ENCODE measurements around the gene OCRL.

OCRL gene

DNA sequence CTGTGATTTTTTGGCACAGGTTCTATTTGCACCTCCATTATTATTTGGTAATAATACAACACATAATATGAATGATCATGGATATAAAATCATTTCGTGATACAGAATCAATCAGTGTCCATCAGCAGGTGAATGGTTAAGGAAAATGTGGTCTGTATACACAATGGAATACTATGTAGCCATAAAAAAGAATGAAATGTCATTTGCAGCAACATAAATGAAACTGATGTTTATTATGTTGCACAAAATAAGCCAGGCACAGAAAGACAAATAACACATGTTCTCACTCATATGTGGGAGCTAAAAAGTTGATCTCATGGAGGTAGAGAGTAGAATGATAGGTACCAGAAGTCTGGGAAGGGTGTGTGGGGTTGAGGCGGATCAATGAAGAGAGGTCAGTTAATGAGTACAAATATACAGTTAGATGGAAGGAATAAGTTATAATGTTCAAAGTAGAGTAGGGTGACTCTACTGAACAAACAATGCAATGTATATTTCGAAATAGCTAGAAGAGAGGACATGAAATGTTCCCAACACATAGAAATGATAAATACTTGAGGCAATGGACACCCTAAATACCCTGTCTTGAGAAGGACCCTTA lies 15.7 kb upstream of the OCRL start:
- Histone ChIP-seq H3K9me2 (replicated peaks; ENCODE audit: control insufficient read depth, low read length) (no peaks in the 10 kb centered on the region), H3K36me3 (ENCODE audit: control insufficient read depth, low read length) (no peaks in the 10 kb centered on the region), H3K27me3 (ENCODE audit: control insufficient read depth, low read length) (no peaks in the 10 kb centered on the region), H3F3A (ENCODE audit: control insufficient read depth, insufficient read depth) (no peaks in the 10 kb centered on the region), H3K4me2 (ENCODE audit: low read length) (no peak overlapping the region), H3K4me1 (ENCODE audit: control insufficient read depth, low read length) (no peaks in the 10 kb centered on the region), H3K4me3 (ENCODE audit: low read length) (no peak overlapping the region), H3K27ac (ENCODE audit: low read depth, low read length) (no peak overlapping the region), H4K20me1 (ENCODE audit: control insufficient read depth, insufficient read depth, low read depth, low read length) (no peaks in the 10 kb centered on the region), H3K9me3 (ENCODE audit: control insufficient read depth, insufficient read depth, low read length) (no peaks in the 10 kb centered on the region), H3K79me2 (ENCODE audit: control insufficient read depth, low read length) (no peaks in the 10 kb centered on the region)
- TF ChIP-seq, protein P1, sequence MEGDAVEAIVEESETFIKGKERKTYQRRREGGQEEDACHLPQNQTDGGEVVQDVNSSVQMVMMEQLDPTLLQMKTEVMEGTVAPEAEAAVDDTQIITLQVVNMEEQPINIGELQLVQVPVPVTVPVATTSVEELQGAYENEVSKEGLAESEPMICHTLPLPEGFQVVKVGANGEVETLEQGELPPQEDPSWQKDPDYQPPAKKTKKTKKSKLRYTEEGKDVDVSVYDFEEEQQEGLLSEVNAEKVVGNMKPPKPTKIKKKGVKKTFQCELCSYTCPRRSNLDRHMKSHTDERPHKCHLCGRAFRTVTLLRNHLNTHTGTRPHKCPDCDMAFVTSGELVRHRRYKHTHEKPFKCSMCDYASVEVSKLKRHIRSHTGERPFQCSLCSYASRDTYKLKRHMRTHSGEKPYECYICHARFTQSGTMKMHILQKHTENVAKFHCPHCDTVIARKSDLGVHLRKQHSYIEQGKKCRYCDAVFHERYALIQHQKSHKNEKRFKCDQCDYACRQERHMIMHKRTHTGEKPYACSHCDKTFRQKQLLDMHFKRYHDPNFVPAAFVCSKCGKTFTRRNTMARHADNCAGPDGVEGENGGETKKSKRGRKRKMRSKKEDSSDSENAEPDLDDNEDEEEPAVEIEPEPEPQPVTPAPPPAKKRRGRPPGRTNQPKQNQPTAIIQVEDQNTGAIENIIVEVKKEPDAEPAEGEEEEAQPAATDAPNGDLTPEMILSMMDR (IDR thresholded peaks at IDR 0.05; ENCODE audit: low read depth, low read length, poor library complexity, severe bottlenecking), result no peak
- no peak for TF ChIP-seq EZH2phosphoT487 (IDR thresholded peaks at IDR 0.05; ENCODE audit: borderline replicate concordance, low read length)

DNA sequence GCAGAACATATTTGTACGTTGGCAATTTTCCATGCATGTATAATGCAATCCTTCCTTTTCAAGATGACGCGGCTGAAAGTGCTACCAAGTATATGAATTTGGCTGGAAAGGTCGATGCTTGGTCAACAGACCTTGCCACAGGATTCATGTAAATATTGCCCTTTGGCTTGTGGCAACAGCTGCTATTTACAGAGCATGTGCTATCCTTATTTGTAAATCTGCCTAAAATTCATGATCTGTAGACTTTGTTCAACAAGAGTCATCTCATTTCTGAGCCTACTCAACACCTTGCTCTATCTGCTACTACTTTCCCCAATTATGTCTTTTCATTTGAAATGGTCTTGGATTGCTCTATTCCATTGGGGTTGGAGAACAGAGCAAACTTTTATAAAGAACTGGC lies 14.9 kb upstream of the OCRL start:
- Histone ChIP-seq H3K27ac (ENCODE audit: low read depth, low read length) (no peak overlapping the region), H3K4me2 (ENCODE audit: low read length) (no peak overlapping the region), H4K20me1 (ENCODE audit: control insufficient read depth, insufficient read depth, low read depth, low read length) (no peaks in the 10 kb centered on the region), H3K36me3 (ENCODE audit: control insufficient read depth, low read length) (no peaks in the 10 kb centered on the region), H3K4me1 (ENCODE audit: control insufficient read depth, low read length) (no peaks in the 10 kb centered on the region), H3K4me3 (ENCODE audit: low read length) (no peak overlapping the region), H3K9me2 (replicated peaks; ENCODE audit: control insufficient read depth, low read length) (no peaks in the 10 kb centered on the region), H3K27me3 (ENCODE audit: control insufficient read depth, low read length) (no peaks in the 10 kb centered on the region), H3K79me2 (ENCODE audit: control insufficient read depth, low read length) (no peaks in the 10 kb centered on the region), H3F3A (ENCODE audit: control insufficient read depth, insufficient read depth) (no peaks in the 10 kb centered on the region), H3K9me3 (ENCODE audit: control insufficient read depth, insufficient read depth, low read length) (no peaks in the 10 kb centered on the region)
- TF ChIP-seq EZH2phosphoT487 (IDR thresholded peaks at IDR 0.05; ENCODE audit: borderline replicate concordance, low read length), result no peak
- TF ChIP-seq, protein P1 (IDR thresholded peaks at IDR 0.05; ENCODE audit: low read depth, low read length, poor library complexity, severe bottlenecking), result no peak

DNA sequence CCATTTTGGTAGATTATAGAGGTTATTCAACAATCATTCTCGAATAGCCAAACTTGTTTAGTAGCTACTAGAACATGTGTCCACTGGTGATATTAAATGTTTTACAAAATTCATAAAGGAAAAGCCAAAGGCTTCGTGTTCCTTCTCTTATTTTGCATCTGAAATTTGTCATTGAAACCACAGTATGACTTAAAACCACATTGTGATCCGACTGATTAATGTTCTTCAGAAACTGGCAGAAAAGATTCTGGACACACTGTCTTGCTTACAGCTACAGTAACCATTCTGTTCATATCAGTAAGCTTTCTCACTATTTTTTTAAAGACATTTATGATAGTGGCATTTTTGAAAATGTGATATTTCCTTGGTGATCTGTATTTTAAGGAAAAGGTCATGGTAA lies 14.2 kb upstream of the OCRL start:
- Histone ChIP-seq H3K4me2 (ENCODE audit: low read length) (no peak overlapping the region), H3K4me1 (ENCODE audit: control insufficient read depth, low read length) (no peaks in the 10 kb centered on the region), H3F3A (ENCODE audit: control insufficient read depth, insufficient read depth) (no peaks in the 10 kb centered on the region), H3K27ac (ENCODE audit: low read depth, low read length) (no peak overlapping the region), H3K9me3 (ENCODE audit: control insufficient read depth, insufficient read depth, low read length) (no peaks in the 10 kb centered on the region), H3K9me2 (replicated peaks; ENCODE audit: control insufficient read depth, low read length) (no peaks in the 10 kb centered on the region), H3K36me3 (ENCODE audit: control insufficient read depth, low read length) (no peaks in the 10 kb centered on the region), H4K20me1 (ENCODE audit: control insufficient read depth, insufficient read depth, low read depth, low read length) (no peaks in the 10 kb centered on the region), H3K79me2 (ENCODE audit: control insufficient read depth, low read length) (no peaks in the 10 kb centered on the region), H3K27me3 (ENCODE audit: control insufficient read depth, low read length) (no peaks in the 10 kb centered on the region), H3K4me3 (ENCODE audit: low read length) (no peak overlapping the region)
- TF ChIP-seq EZH2phosphoT487 (IDR thresholded peaks at IDR 0.05; ENCODE audit: borderline replicate concordance, low read length), result no peak
- TF ChIP-seq, protein P1 (IDR thresholded peaks at IDR 0.05; ENCODE audit: low read depth, low read length, poor library complexity, severe bottlenecking), result no peak

Measured in DOHH2 (cell line).